GM06990 (cell line): ENCODE data around the gene TRAF3IP1.

Experiments
- DNase-seq: peaks from one replicate; pipeline ENCODE4 v3.0.0-alpha.2; 2011; ENCODE audit not compliant: insufficient read length; ENCODE audit errors: extremely low read depth
- H3K27me3 ChIP-seq: replicated peaks from 2 replicates; pipeline ENCODE4 v1.6.0; 2011; ENCODE audit warnings: low read length; ENCODE audit not compliant: control insufficient read depth, insufficient read depth
- H3K36me3 ChIP-seq: 2 replicates; pipeline ENCODE4 v1.5.1; 2011; ENCODE audit warnings: low read length; ENCODE audit not compliant: control insufficient read depth, insufficient read depth
- H3K4me3 ChIP-seq: replicated peaks from 2 replicates; pipeline ENCODE4 v1.5.1; 2011; ENCODE audit warnings: low read depth, mild to moderate bottlenecking, control low read depth, low read length
- CTCF ChIP-seq: IDR thresholded peaks from 2 replicates; pipeline ENCODE4 v1.5.1; 2011; ENCODE audit warnings: low read length, control low read depth, mild to moderate bottlenecking, inconsistent platforms; ENCODE audit not compliant: insufficient read depth, poor library complexity, severe bottlenecking

Gene TRAF3IP1

GRCh38 chr2:238418999-238419546 lies 98.8 kb downstream of the TRAF3IP1 start:
- H3K36me3 ChIP-seq: no peaks in the 10 kb centered on the region
- H3K4me3 ChIP-seq: no peak overlapping the region
- no peak for DNase-seq
- H3K27me3 ChIP-seq: no peaks in the 10 kb centered on the region
- TF ChIP-seq CTCF: no peak

GRCh38 chr2:238420442-238420841 lies 100.1 kb downstream of the TRAF3IP1 start:
- Histone ChIP-seq H3K4me3 (no peak overlapping the region), H3K36me3 (no peaks in the 10 kb centered on the region), H3K27me3 (no peaks in the 10 kb centered on the region)
- no peak for TF ChIP-seq CTCF
- no peak for DNase-seq

- Histone ChIP-seq H3K27me3 (no peaks in the 10 kb centered on the region), H3K36me3 (no peaks in the 10 kb centered on the region), H3K4me3 (no peak overlapping the region)
- TF ChIP-seq CTCF: no peak
- no peak for DNase-seq
These were observed 100.8 kb downstream of the TRAF3IP1 start for GRCh38 chr2:238420878-238421694.

- H3K36me3 ChIP-seq: no peaks in the 10 kb centered on the region
- TF ChIP-seq CTCF: no peak
- no peak overlapping the region for H3K4me3 ChIP-seq
- no peaks in the 10 kb centered on the region for H3K27me3 ChIP-seq
- no peak for DNase-seq
These were observed 101.3 kb downstream of the TRAF3IP1 start for GRCh38 chr2:238421695-238422035.

GRCh38 chr2:238422285-238422684 lies 102.0 kb downstream of the TRAF3IP1 start:
- H3K4me3 ChIP-seq: no peak overlapping the region
- no peaks in the 10 kb centered on the region for H3K27me3 ChIP-seq
- no peak for TF ChIP-seq CTCF
- DNase-seq: no peak
- no peaks in the 10 kb centered on the region for H3K36me3 ChIP-seq

- no peak overlapping the region for H3K4me3 ChIP-seq
- no peak for TF ChIP-seq CTCF
These were observed 102.6 kb downstream of the TRAF3IP1 start for GRCh38 chr2:238422940-238423339.

More at GRCh38 chr2:238422940-238423339, 102.6 kb downstream of the TRAF3IP1 start:
- H3K27me3 ChIP-seq: no peaks in the 10 kb centered on the region
- no peaks in the 10 kb centered on the region for H3K36me3 ChIP-seq
- no peak for DNase-seq
